ENCODE measurements around the gene RANBP3. TPM values are rescaled to one million over a fixed set of nuclear protein-coding genes. Genes with fewer than 3 reads are reported as not detected.

The RANBP3 gene
- total RNA-seq, 1 donor from 2014 or later, result 98.5 TPM

GRCh38 chr19:5997371-5997770 lies 19.4 kb upstream of the RANBP3 start:
- H3K4me1 Mint-ChIP-seq, result peaks cover 7% of the 10 kb centered on the region
- H3K27me3 Mint-ChIP-seq, result no peaks in the 10 kb centered on the region
- no peaks in the 10 kb centered on the region for H3K36me3 Mint-ChIP-seq (ENCODE audit: low read depth)
- TF ChIP-seq, protein P1, sequence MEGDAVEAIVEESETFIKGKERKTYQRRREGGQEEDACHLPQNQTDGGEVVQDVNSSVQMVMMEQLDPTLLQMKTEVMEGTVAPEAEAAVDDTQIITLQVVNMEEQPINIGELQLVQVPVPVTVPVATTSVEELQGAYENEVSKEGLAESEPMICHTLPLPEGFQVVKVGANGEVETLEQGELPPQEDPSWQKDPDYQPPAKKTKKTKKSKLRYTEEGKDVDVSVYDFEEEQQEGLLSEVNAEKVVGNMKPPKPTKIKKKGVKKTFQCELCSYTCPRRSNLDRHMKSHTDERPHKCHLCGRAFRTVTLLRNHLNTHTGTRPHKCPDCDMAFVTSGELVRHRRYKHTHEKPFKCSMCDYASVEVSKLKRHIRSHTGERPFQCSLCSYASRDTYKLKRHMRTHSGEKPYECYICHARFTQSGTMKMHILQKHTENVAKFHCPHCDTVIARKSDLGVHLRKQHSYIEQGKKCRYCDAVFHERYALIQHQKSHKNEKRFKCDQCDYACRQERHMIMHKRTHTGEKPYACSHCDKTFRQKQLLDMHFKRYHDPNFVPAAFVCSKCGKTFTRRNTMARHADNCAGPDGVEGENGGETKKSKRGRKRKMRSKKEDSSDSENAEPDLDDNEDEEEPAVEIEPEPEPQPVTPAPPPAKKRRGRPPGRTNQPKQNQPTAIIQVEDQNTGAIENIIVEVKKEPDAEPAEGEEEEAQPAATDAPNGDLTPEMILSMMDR (IDR thresholded peaks at IDR 0.05), result no peak
- ChIA-PET POLR2A (no interaction called here), CTCF (no interaction called here)
- DNase-seq (no peak), ATAC-seq (ENCODE audit: low read depth) (no peak)
- peaks cover 3% of the 10 kb centered on the region for H3K9me3 Mint-ChIP-seq
- H3K4me3 Mint-ChIP-seq, result no peak overlapping the region
- H3K27ac Mint-ChIP-seq, result no peak overlapping the region
- intact Hi-C loops (cut with micrococcal nuclease), result no loop called here

- DNase-seq (no peak), ATAC-seq (ENCODE audit: low read depth) (no peak)
- Mint-ChIP-seq H3K4me1 (peaks cover 11% of the 10 kb centered on the region), H3K27ac (no peak overlapping the region), H3K27me3 (no peaks in the 10 kb centered on the region), H3K9me3 (peaks cover 3% of the 10 kb centered on the region), H3K36me3 (ENCODE audit: low read depth) (no peaks in the 10 kb centered on the region), H3K4me3 (no peak overlapping the region)
- ChIA-PET CTCF (no interaction called here), POLR2A (no interaction called here)
- intact Hi-C loops (cut with micrococcal nuclease), result no loop called here
- TF ChIP-seq, protein P1 (IDR thresholded peaks at IDR 0.05), result no peak
These were observed 18.8 kb upstream of the RANBP3 start for GRCh38 chr19:5996623-5997320.

DNA sequence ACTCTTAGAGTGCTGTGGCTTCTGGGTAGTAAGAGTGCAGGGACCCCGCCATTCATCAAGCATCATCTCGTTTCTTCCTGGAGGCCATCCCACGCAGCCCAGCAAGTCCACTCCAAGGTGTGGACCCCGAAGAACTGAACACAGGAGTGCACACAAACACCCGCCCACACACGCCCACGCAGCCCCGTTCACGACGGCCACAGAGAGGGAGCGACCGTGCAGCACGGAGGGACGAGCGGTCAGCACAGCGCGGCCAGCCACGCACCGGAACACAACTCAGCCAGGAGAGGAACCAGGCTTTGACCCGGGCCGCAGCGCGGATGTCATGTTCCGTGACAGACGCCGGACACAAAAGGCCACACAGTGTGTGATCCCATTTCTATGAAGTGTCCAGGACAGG lies 18.2 kb upstream of the RANBP3 start:
- TF ChIP-seq, protein P1 (IDR thresholded peaks at IDR 0.05), result no peak
- intact Hi-C loops (cut with micrococcal nuclease), result no loop called here
- Mint-ChIP-seq H3K36me3 (ENCODE audit: low read depth) (no peaks in the 10 kb centered on the region), H3K4me3 (no peak overlapping the region), H3K9me3 (peaks cover 3% of the 10 kb centered on the region), H3K27ac (no peak overlapping the region), H3K27me3 (no peaks in the 10 kb centered on the region), H3K4me1 (peaks cover 15% of the 10 kb centered on the region)
- ChIA-PET CTCF (no interaction called here), POLR2A (no interaction called here)
- no peak for ATAC-seq (ENCODE audit: low read depth)
- DNase-seq, result no peak

DNA sequence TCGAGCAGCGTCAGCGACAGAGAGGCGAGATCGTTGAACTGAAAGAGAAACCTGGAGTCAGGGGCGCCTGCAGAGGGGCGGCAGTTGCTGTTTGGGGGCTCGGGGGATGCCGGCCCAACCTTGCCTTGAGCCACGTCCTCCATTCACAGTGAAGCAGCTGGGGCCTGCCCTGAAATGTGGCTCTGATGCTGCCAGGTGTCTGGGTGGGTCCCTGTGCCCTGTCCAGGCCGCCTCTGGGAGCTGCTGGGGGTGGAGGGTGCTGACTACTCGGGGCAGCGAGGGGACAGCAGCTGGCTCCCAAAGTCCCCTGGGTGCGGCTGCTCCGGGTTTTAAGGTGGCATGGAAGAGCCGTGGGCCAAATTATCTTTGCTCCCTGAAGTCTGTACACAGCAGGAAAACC lies 17.7 kb upstream of the RANBP3 start:
- H3K9me3 Mint-ChIP-seq, result peaks cover 3% of the 10 kb centered on the region
- no peaks in the 10 kb centered on the region for H3K27me3 Mint-ChIP-seq
- no peak for ATAC-seq (ENCODE audit: low read depth)
- POLR2A ChIA-PET, result no interaction called here
- H3K4me3 Mint-ChIP-seq, result no peak overlapping the region
- H3K4me1 Mint-ChIP-seq, result peaks cover 16% of the 10 kb centered on the region
- intact Hi-C loops (cut with micrococcal nuclease), result no loop called here
- H3K27ac Mint-ChIP-seq, result no peak overlapping the region
- CTCF ChIA-PET, result no interaction called here
- DNase-seq, result no peak
- TF ChIP-seq, protein P1 (IDR thresholded peaks at IDR 0.05), result no peak
- H3K36me3 Mint-ChIP-seq (ENCODE audit: low read depth), result no peaks in the 10 kb centered on the region

DNA sequence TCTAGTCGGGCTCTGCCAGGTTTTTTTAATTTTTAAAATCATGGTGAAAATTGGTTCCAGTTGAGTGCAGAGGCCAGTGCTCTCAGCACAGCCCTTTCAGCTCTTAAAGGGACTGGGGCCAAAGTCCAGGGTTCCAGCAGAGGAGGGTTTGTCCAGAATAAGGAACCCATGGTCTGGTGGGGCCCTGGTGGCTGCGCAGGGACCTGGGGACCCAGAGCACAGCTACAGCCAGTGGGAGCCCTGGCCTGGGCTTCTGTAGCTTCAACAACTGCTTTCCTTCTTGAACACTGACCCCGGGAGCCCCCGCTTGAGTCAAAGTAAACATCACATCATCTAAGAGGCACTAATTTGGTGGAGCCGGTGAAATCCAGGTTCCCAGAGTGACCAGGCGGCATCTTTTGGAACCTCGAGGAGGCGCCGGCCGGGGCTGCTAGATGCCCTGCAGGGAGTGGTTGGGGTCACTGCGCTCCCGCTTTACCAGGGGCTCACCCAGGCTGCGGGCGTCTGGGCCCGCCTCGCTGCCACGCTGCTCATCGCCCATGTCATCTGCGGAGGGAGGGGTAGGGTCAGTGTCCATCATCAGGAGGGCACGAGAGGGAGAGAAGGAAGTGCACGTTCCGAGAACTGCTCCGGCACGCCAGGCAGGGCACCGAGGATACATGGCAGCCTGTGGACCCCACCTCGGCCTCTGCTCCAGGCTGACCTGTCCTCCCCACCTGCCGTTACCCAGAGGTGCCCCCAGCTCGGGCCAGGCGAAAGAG lies 16.6 kb upstream of the RANBP3 start:
- Mint-ChIP-seq H3K9me3 (no peaks in the 10 kb centered on the region), H3K4me3 (no peak overlapping the region), H3K4me1 (peaks cover 22% of the 10 kb centered on the region), H3K27me3 (no peaks in the 10 kb centered on the region), H3K27ac (no peak overlapping the region), H3K36me3 (ENCODE audit: low read depth) (no peaks in the 10 kb centered on the region)
- intact Hi-C loops (cut with micrococcal nuclease), result loop anchor here (5.0 kb wide), 1 partner anchor 118 kb away; the partner anchor contains the start of gene RFX2
- ATAC-seq (ENCODE audit: low read depth) (no peak), DNase-seq (no peak)
- POLR2A ChIA-PET, result no interaction called here
- CTCF ChIA-PET, result no interaction called here
- TF ChIP-seq, protein P1 (IDR thresholded peaks at IDR 0.05), result no peak

Data from activated B cell treated with CpG ODN at 0.5 μM for 24 hours (primary cell).